Osteoblast (primary cell): ENCODE data around the gene CRAMP1. TPM values are rescaled to one million over a fixed set of nuclear protein-coding genes. Genes with fewer than 3 reads are reported as not detected.
A peak's percentile ranks its signal among the peaks of the same experiment; 100 is the strongest.

Experiments used
- DNase-seq: peaks from one replicate; pipeline ENCODE4 v3.0.0; 2011; ENCODE audit warnings: low spot score, mixed read lengths; ENCODE audit not compliant: insufficient read length; ENCODE audit errors: missing footprints
- H2AFZ ChIP-seq: 2 replicates; pipeline ENCODE4 v1.6.0; 2011; ENCODE audit warnings: mild to moderate bottlenecking, low read length
- H3K27ac ChIP-seq: 2 replicates; pipeline ENCODE4 v1.5.1; 2011; ENCODE audit warnings: mild to moderate bottlenecking, low read depth, low read length, moderate library complexity
- H3K27me3 ChIP-seq: 2 replicates; pipeline ENCODE4 v1.6.0; 2012; ENCODE audit warnings: mild to moderate bottlenecking, control low read depth, inconsistent platforms, low read length, moderate library complexity; ENCODE audit not compliant: insufficient read depth
- H3K36me3 ChIP-seq: 2 replicates; pipeline ENCODE4 v1.5.1; 2011; ENCODE audit warnings: mild to moderate bottlenecking, low read length, control low read depth, moderate library complexity; ENCODE audit not compliant: insufficient read depth
- H3K4me1 ChIP-seq: 2 replicates; pipeline ENCODE4 v1.5.1; 2011; ENCODE audit warnings: mild to moderate bottlenecking, low read length, control low read depth, moderate library complexity; ENCODE audit not compliant: insufficient read depth
- H3K4me2 ChIP-seq: 2 replicates; pipeline ENCODE4 v1.6.0; 2011; ENCODE audit warnings: mild to moderate bottlenecking, low read length; ENCODE audit not compliant: insufficient read depth
- H3K4me3 ChIP-seq: fragments of 200-600 bp; sonication (generic); 3 replicates; pipeline ENCODE4 v1.5.1; 2012; ENCODE audit warnings: mild to moderate bottlenecking, low read length, inconsistent platforms; ENCODE audit not compliant: insufficient read depth
- H3K79me2 ChIP-seq: 2 replicates; pipeline ENCODE4 v1.6.0; 2012; ENCODE audit warnings: mild to moderate bottlenecking, low read length, control low read depth, inconsistent platforms; ENCODE audit not compliant: insufficient read depth
- H3K9me3 ChIP-seq: 2 replicates; pipeline ENCODE4 v1.5.1; 2011; ENCODE audit warnings: low read depth, low read length, control low read depth
- H4K20me1 ChIP-seq: 2 replicates; pipeline ENCODE4 v1.6.0; 2012; ENCODE audit warnings: mild to moderate bottlenecking, low read length, control low read depth; ENCODE audit not compliant: insufficient read depth
- total RNA-seq: library from RNA; depleted of rRNA; stranded (reverse); fragments of >200 nt; gene quantifications from 2 replicates; pipeline ENCODE4 v1.2.3, GENCODE V29; 2012
- TF ChIP-seq, protein P1 (sequence below): IDR thresholded peaks from 2 replicates; pipeline ENCODE4 v1.5.1; 2011; ENCODE audit warnings: mild to moderate bottlenecking, low read depth, low read length, moderate library complexity; ENCODE audit errors: extremely low read depth

The CRAMP1 gene
- total RNA-seq, 1 donor, result 11.2 TPM

DNA sequence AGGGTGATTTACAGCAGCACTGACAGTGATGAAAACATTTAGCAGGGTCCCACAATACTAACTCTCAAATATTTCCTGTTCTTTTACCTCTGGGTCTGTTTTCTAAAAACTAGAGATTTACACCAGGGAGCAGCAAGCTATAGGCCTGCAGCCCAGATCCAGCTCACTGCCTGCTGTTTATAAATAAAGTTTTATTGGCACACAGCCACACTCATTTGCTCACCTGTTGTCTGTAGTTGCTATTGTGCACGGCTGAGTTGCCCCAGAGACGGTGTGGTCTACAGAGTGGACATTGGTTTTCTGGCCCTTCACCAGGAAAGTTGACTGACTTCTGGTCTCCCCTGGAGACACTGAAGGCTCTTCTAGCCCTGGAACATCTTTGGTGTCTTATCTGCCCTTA, 49.7 kb downstream of the CRAMP1 start:
- H3K4me2 ChIP-seq, result no peak overlapping the region

DNA sequence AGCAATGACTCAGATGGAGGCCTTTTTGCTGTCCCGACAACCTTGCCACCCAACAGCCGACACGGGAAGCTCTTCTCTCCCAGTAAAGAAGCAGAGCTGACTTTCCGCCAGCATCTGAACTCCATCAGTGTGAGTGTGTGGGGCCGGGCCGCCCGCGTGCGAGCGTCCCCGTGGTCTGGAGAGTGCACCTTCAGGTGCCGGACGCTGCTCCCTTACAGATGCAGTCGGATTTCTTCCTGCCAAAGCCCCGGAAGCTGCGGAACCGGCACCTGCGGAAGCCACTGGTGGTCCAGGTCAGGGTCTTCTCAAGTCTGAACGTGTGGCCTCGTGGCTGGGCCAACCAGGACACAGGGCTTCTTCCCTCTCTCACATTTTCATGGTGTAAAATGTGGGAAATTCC, 50.4 kb downstream of the CRAMP1 start:
- Histone ChIP-seq H3K79me2 (no peaks in the 10 kb centered on the region), H3K9me3 (no peaks in the 10 kb centered on the region), H4K20me1 (no peaks in the 10 kb centered on the region), H3K36me3 (peaks cover 68% of the 10 kb centered on the region), H2AFZ (no peak overlapping the region), H3K4me1 (no peaks in the 10 kb centered on the region), H3K27me3 (no peaks in the 10 kb centered on the region), H3K4me2 (no peak overlapping the region), H3K4me3 (no peak overlapping the region), H3K27ac (no peak overlapping the region)
- TF ChIP-seq, protein P1, sequence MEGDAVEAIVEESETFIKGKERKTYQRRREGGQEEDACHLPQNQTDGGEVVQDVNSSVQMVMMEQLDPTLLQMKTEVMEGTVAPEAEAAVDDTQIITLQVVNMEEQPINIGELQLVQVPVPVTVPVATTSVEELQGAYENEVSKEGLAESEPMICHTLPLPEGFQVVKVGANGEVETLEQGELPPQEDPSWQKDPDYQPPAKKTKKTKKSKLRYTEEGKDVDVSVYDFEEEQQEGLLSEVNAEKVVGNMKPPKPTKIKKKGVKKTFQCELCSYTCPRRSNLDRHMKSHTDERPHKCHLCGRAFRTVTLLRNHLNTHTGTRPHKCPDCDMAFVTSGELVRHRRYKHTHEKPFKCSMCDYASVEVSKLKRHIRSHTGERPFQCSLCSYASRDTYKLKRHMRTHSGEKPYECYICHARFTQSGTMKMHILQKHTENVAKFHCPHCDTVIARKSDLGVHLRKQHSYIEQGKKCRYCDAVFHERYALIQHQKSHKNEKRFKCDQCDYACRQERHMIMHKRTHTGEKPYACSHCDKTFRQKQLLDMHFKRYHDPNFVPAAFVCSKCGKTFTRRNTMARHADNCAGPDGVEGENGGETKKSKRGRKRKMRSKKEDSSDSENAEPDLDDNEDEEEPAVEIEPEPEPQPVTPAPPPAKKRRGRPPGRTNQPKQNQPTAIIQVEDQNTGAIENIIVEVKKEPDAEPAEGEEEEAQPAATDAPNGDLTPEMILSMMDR, result no peak
- no peak for DNase-seq

More for the DNA sequence above, 49.7 kb downstream of the CRAMP1 start:
- DNase-seq, result peak; percentile 49
- H3K4me1 ChIP-seq, result no peaks in the 10 kb centered on the region
- H3K36me3 ChIP-seq, result peaks cover 64% of the 10 kb centered on the region
- H3K79me2 ChIP-seq, result no peaks in the 10 kb centered on the region
- no peaks in the 10 kb centered on the region for H4K20me1 ChIP-seq
- TF ChIP-seq, protein P1, result no peak
- no peak overlapping the region for H2AFZ ChIP-seq
- H3K27me3 ChIP-seq, result no peaks in the 10 kb centered on the region
- no peak overlapping the region for H3K4me3 ChIP-seq
- H3K27ac ChIP-seq, result no peak overlapping the region
- H3K9me3 ChIP-seq, result no peaks in the 10 kb centered on the region

DNA sequence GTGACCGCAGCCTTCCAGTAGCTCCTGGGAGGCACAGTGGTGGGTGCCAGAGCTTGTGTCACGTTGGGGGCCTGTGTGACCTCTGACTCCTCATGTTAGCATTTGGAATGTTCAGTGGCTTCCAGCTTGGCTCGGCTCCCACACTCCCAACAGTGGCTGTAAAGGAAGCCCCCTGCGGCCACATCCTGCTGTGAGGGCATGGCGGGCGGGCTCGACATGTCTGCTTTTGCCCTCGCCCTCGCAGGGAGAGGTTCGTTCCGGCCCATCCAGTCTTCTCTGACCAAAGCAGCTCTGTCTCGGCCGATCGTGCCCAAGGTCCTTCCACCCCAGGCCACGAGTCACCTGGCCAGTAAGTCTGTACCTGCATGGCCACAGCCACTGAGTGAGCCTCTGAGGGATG, 53.7 kb downstream of the CRAMP1 start:
- TF ChIP-seq, protein P1, result no peak
- Histone ChIP-seq H3K27me3 (no peaks in the 10 kb centered on the region), H3K27ac (no peak overlapping the region), H3K79me2 (no peaks in the 10 kb centered on the region), H3K4me1 (no peaks in the 10 kb centered on the region), H3K4me3 (no peak overlapping the region), H3K9me3 (no peaks in the 10 kb centered on the region), H2AFZ (no peak overlapping the region), H3K4me2 (no peak overlapping the region), H4K20me1 (no peaks in the 10 kb centered on the region), H3K36me3 (peaks cover 79% of the 10 kb centered on the region)
- DNase-seq, result peak; percentile 38

DNA sequence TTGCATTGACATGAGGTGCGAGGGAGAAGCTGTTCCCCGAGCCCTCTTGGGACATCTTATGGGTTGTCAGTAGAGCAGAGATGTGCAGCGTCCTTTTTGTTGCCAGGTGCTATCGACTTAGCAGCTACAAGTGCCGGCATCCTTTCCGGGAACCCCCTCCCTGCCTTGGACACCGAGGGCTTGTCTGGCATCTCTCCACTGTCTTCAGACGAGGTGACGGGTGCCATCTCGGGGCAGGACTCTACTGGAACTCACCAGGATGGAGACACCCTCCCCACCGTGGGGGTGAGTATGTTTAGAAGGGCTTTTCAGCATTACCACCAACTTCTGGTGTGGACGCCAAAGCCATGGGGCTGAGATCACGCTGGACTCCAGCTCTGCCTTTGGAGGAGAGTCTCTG, 54.2 kb downstream of the CRAMP1 start:
- Histone ChIP-seq H2AFZ (no peak overlapping the region), H3K27ac (no peak overlapping the region), H3K27me3 (no peaks in the 10 kb centered on the region), H3K4me2 (no peak overlapping the region), H3K79me2 (no peaks in the 10 kb centered on the region), H3K4me1 (no peaks in the 10 kb centered on the region), H4K20me1 (no peaks in the 10 kb centered on the region), H3K36me3 (peaks cover 83% of the 10 kb centered on the region), H3K9me3 (no peaks in the 10 kb centered on the region), H3K4me3 (no peak overlapping the region)
- peak; percentile 62 for DNase-seq
- TF ChIP-seq, protein P1, result no peak
